Measurements from ENCODE around the gene SENP7.

- no peak for TF ChIP-seq GATA2 (IDR thresholded peaks at IDR 0.05; ENCODE audit: low read depth, low read length)
- no peak for TF ChIP-seq GATA3 (IDR thresholded peaks at IDR 0.05; ENCODE audit: low read depth, low read length)
These were observed 202.0 kb downstream of the SENP7 start for GRCh38 chr3:101310978-101311375.

Measured in SH-SY5Y (cell line).